GM12872 (cell line): ENCODE measurements around the gene LCE1D.

Source experiments
- CTCF ChIP-seq: IDR thresholded peaks from 3 replicates; pipeline ENCODE4 v1.5.1; 2011; ENCODE audit warnings: low read depth, mild to moderate bottlenecking, low read length, moderate library complexity; ENCODE audit not compliant: insufficient read depth

Gene LCE1D

GRCh38 chr1:152759453-152760173 is 36.9 kb upstream of the LCE1D start:
- TF ChIP-seq CTCF = no peak

GRCh38 chr1:152760551-152761190 is 35.9 kb upstream of the LCE1D start:
- TF ChIP-seq CTCF = no peak

- TF ChIP-seq CTCF = no peak
Measured at GRCh38 chr1:152761609-152762213, 34.8 kb upstream of the LCE1D start.

GRCh38 chr1:152768847-152769533 is 27.5 kb upstream of the LCE1D start:
- TF ChIP-seq CTCF = no peak

- TF ChIP-seq CTCF = no peak
Measured at GRCh38 chr1:152770411-152770810, 26.1 kb upstream of the LCE1D start.

GRCh38 chr1:152774875-152775274 is 21.6 kb upstream of the LCE1D start, which contains the start of gene LCE1F:
TSS of gene LCE1F (plus strand) at chr1:152775140. CDS start at chr1:152776372, 1,232 bp downstream.
- TF ChIP-seq CTCF = peak; percentile 24; the same call in 1 of the 3 replicates

GRCh38 chr1:152776361-152776760 is 20.2 kb upstream of the LCE1D start:
- no peak for TF ChIP-seq CTCF
